Lower lobe of right lung (tissue), 2 donors: ENCODE results near the gene RAP1A. TPM values are rescaled to one million over a fixed set of nuclear protein-coding genes. Genes with fewer than 3 reads are reported as not detected.
"Not testable (repeated sequence)": the region's sequence is repeated elsewhere in the genome, so short reads cannot be mapped to it uniquely, and the experiment has no call there.

ENCODE experiments used
- ATAC-seq, 2 donors: fragments of 200-7000 bp; cut with Tn5 transposase; one replicate each; pipeline ENCODE4 v1.9.1; 2020 to 2022; ENCODE audit warnings: mild to moderate bottlenecking in 2 of 2, moderate library complexity in 2 of 2
- DNase-seq: peaks from one replicate; pipeline ENCODE4 v3.0.0-alpha.2; 2020
- H3K27ac ChIP-seq: fragments of 200-600 bp; one replicate; pipeline ENCODE4 v1.8.0; 2022
- H3K27me3 ChIP-seq: fragments of 200-600 bp; one replicate; pipeline ENCODE4 v1.8.0; 2022; ENCODE audit warnings: low read depth
- H3K36me3 ChIP-seq: fragments of 200-600 bp; one replicate; pipeline ENCODE4 v1.8.0; 2022; ENCODE audit warnings: mild to moderate bottlenecking
- H3K4me1 ChIP-seq: fragments of 200-600 bp; one replicate; pipeline ENCODE4 v1.8.0; 2022
- H3K4me3 ChIP-seq: fragments of 200-600 bp; one replicate; pipeline ENCODE4 v1.8.0; 2022; ENCODE audit warnings: mild to moderate bottlenecking
- H3K9me3 ChIP-seq: fragments of 200-600 bp; one replicate; pipeline ENCODE4 v1.8.0; 2022
- CTCF ChIP-seq: fragments of 200-600 bp; IDR thresholded peaks from one replicate; pipeline ENCODE4 v1.8.0; 2022; ENCODE audit warnings: antibody characterized with exemption, mild to moderate bottlenecking
- intact Hi-C: fragments of 100-400 bp; cut with DNase I; formaldehyde crosslinking; loops from one replicate; pipeline ENCODE4 v1.11.0; 2022
- total RNA-seq: library from RNA; stranded (reverse); fragmentation: NEBNext Ultra II Directional; extraction: Animal tissue kit (Norgen Biotek cat#: 25700); gene quantifications from one replicate; pipeline ENCODE4 v1.2.1, GENCODE V29; 2021
- donor health status: DM: no; HTN: yes; CAD: no; lungs with severe emphysema.

The RAP1A gene
- total RNA-seq, 1 donor from 2014 or later = 134 TPM

- H3K27ac ChIP-seq = no peak overlapping the region
- H3K4me1 ChIP-seq = peaks cover 34% of the 10 kb centered on the region
- peak; percentile 73 to 79 for ATAC-seq
- no peak for DNase-seq
- H3K36me3 ChIP-seq = no peaks in the 10 kb centered on the region
- H3K27me3 ChIP-seq = no peaks in the 10 kb centered on the region
- TF ChIP-seq CTCF = no peak
- intact Hi-C loops = no loop called here
- H3K4me3 ChIP-seq = no peak overlapping the region
- H3K9me3 ChIP-seq = no peaks in the 10 kb centered on the region
These were observed 15.6 kb upstream of the RAP1A start for GRCh38 chr1:111603979-111604378.

- no peak for TF ChIP-seq CTCF
- ATAC-seq = no peak
- Histone ChIP-seq H3K36me3 (no peaks in the 10 kb centered on the region), H3K27me3 (no peaks in the 10 kb centered on the region), H3K27ac (no peak overlapping the region), H3K9me3 (no peaks in the 10 kb centered on the region), H3K4me3 (no peak overlapping the region), H3K4me1 (peaks cover 33% of the 10 kb centered on the region)
- no peak for DNase-seq
- intact Hi-C loops = no loop called here
These were observed 14.7 kb upstream of the RAP1A start for GRCh38 chr1:111604931-111605330.

GRCh38 chr1:111605576-111605975 lies 14.0 kb upstream of the RAP1A start:
- no peak for TF ChIP-seq CTCF
- ATAC-seq (peak; percentile 54 to 56), DNase-seq (no peak)
- no peaks in the 10 kb centered on the region for H3K36me3 ChIP-seq
- H3K4me3 ChIP-seq = no peak overlapping the region
- no peaks in the 10 kb centered on the region for H3K9me3 ChIP-seq
- intact Hi-C loops = no loop called here
- H3K27me3 ChIP-seq = no peaks in the 10 kb centered on the region
- H3K4me1 ChIP-seq = peaks cover 33% of the 10 kb centered on the region
- peak overlapping the region; percentile 15 for H3K27ac ChIP-seq

GRCh38 chr1:111606457-111607215 lies 13.0 kb upstream of the RAP1A start:
- ATAC-seq = peak; percentile 53 to 58
- H3K36me3 ChIP-seq, H3K9me3 ChIP-seq, DNase-seq, H3K27ac ChIP-seq, H3K27me3 ChIP-seq, intact Hi-C loops, H3K4me3 ChIP-seq: not testable (repeated sequence)
- H3K4me1 ChIP-seq = peaks cover 33% of the 10 kb centered on the region

GRCh38 chr1:111608528-111608927 lies 11.1 kb upstream of the RAP1A start:
- intact Hi-C loops, H3K27me3 ChIP-seq, H3K36me3 ChIP-seq, H3K27ac ChIP-seq, ATAC-seq, H3K9me3 ChIP-seq, H3K4me3 ChIP-seq, DNase-seq: not testable (repeated sequence)
- H3K4me1 ChIP-seq = peaks cover 28% of the 10 kb centered on the region

- TF ChIP-seq CTCF = no peak
- no peak overlapping the region for H3K27ac ChIP-seq
- no peak for ATAC-seq
- DNase-seq = no peak
- H3K4me1 ChIP-seq = peaks cover 11% of the 10 kb centered on the region
- H3K27me3 ChIP-seq = no peaks in the 10 kb centered on the region
- no peak overlapping the region for H3K4me3 ChIP-seq
- no peaks in the 10 kb centered on the region for H3K36me3 ChIP-seq
- intact Hi-C loops = no loop called here
- no peaks in the 10 kb centered on the region for H3K9me3 ChIP-seq
These were observed 7.6 kb upstream of the RAP1A start for GRCh38 chr1:111611986-111612385.
